HG03175 (cell line): ENCODE measurements around the gene PKD2L1.
A peak's percentile ranks its signal among the peaks of the same experiment; 100 is the strongest.

Source experiments
- ATAC-seq: cut with Tn5 transposase; IDR thresholded peaks from one replicate; pipeline ENCODE4 v1.9.1; 2021; ENCODE audit warnings: mild to moderate bottlenecking, moderate library complexity; ENCODE audit not compliant: unreplicated experiment

Gene PKD2L1

DNA sequence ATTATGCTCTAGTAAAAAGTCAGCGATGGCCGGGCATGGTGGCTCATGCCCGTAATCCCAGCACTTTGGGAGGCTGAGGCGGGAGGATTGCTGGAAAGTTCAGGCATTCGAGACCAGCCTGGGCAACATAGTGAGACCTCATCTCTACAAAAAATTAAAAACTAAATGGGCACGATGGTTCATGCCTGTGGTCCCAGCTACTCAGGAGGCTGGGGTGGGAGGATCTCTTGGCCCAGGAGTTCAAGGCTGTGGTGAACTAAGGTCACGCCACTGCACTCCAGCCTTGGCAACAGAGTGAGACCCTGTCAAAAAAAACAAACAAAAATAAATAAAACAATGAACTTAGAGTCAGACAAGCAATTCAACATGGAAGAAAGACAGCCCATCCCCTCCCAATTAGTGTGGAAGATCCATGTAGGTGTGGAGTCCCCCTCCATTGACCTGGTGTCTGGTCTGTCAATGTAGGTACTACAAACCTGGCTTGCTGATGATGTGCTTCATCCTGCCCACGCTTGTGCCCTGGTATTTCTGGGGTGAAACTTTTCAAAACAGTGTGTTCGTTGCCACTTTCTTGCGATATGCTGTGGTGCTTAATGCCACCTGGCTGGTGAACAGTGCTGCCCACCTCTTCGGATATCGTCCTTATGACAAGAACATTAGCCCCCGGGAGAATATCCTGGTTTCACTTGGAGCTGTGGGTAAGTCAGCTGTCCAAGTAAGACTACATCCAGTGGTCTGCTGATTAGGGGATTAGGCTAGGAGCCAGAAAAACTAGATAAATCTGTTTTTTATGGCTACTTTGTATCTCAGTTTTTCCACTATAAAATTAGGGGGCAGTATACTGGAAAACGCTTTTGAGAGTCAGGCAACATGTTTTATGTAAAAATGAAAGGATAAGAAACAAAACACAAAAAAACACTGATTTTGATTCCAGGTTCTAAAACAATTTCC lies 26.3 kb upstream of the PKD2L1 start:
- ATAC-seq, result no peak

GRCh38 chr10:100355086-100355485 lies 25.1 kb upstream of the PKD2L1 start:
- no peak for ATAC-seq

GRCh38 chr10:100353770-100354485 lies 23.9 kb upstream of the PKD2L1 start:
- no peak for ATAC-seq

- no peak for ATAC-seq
Measured at GRCh38 chr10:100350914-100351485, 21.0 kb upstream of the PKD2L1 start.

DNA sequence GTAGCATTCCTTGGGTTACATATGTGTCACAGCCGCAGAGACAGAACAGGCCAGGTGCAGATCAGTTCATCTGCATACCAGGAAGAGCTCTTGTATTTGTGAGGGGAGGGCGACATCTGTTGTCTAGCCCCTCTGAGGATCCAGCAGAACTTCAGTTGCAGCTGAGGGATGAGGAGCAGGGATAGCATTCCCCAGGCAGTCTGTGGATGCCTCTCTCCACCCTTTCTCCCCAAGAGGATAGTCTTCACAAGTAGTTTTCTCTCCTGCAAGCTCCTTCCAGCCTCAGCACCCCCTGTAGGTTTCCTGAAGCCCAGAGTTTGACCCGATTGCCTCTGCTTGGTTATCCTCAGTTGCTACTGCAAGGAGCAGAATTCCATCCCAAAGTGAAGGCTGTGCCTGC lies 19.6 kb upstream of the PKD2L1 start:
- ATAC-seq, result no peak

DNA sequence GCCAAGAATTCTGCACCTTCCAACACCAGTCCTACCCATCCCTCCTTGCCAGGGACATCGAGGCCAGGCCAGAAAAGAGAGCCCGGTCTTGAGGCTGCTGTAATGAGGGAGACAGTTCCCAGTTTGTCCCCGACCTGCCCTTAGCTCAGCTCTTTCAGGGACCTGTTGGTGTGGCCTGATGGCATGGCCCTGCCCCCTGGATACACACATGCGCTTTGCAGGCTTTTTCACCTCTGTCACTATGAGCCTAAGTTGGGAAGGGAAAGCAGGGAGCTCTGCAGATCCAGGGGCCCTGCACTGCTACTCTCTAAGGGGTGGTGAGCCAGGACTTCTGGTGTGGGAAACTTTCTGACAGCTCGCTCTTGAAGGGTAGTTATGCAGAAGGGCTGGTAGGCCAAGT lies 19.1 kb upstream of the PKD2L1 start:
- ATAC-seq, result no peak

DNA sequence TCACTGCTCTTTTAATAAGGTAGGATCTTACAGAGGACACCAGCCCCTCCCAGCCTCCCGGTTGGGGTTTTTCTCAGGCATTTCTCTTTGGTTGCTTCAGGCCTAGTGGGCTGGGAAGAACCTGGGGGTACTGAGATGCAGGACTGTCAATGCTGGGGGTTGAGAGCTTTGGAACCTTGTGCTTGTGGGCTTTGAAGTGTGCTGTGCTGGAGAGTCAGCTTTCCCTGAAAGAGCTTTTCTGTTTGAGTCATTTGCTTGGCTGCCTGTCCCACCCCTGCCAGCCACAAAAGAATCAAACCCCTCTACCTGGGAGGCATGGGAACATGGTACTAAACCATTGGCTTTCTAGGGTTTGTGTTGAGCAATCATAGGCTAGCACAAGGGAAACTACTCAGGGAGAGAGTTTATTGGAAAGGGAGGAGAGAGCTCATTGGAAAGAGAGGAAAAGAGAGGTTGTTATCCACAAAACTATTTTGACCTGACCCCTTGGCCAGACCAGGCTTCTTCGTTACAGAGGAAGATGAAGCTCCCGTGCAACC lies 18.4 kb upstream of the PKD2L1 start:
- ATAC-seq, result no peak

DNA sequence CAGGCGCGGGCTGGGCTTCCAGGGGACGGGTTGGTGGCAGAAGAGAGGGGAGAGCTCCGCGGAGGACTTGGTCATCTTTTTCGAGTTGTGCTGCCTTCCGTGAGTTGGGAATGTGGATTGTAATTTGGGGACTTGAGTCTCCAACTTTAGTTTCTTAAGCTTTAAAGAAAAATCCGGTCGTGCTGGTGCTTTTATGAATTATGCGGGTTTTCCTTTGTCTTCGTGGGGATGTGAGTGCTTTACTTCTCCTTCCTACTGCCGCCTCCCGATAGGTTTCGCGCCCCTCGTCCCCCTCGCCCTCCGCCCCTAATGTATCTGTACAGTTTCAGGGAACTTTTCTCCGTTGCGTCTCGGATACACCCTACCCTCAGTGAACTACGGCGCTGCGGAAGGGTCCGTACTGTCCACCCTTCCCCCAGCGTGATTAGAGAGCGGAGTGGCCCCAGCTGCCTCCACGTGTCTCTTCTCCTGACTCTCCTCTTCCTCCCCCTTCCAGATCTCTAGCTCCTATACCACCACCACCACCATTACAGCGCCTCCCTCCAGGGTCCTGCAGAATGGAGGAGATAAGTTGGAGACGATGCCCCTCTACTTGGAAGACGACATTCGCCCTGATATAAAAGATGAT lies 17.7 kb upstream of the PKD2L1 start:
- ATAC-seq, result no peak

- peak; percentile 92 for ATAC-seq
Measured at GRCh38 chr10:100346765-100347567, 16.9 kb upstream of the PKD2L1 start, which contains the start of gene SCD. TSS of gene SCD (plus strand) at chr10:100347233. CDS start at chr10:100347505, 272 bp downstream.

DNA sequence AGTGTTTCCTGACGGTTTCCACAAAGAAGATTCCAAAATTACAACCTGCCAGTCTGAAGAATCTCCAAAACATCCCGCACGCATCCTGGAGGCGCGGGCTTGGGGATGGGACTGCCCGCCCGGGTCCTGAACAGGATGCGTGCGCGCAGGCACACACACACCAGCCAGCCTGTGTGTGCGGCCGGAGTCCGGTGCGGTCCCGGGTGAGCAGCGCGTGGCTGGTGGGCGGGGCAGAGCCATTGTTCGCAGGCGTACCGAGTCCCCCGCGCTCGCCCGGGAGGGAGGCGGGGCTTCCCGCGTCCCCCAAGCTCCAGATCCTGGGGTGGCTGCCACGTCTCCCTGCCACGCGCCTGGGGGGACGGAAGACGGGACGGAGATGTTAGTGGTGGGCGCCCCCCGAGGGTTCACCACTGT lies 16.3 kb upstream of the PKD2L1 start:
- peak; percentile 46 for ATAC-seq

DNA sequence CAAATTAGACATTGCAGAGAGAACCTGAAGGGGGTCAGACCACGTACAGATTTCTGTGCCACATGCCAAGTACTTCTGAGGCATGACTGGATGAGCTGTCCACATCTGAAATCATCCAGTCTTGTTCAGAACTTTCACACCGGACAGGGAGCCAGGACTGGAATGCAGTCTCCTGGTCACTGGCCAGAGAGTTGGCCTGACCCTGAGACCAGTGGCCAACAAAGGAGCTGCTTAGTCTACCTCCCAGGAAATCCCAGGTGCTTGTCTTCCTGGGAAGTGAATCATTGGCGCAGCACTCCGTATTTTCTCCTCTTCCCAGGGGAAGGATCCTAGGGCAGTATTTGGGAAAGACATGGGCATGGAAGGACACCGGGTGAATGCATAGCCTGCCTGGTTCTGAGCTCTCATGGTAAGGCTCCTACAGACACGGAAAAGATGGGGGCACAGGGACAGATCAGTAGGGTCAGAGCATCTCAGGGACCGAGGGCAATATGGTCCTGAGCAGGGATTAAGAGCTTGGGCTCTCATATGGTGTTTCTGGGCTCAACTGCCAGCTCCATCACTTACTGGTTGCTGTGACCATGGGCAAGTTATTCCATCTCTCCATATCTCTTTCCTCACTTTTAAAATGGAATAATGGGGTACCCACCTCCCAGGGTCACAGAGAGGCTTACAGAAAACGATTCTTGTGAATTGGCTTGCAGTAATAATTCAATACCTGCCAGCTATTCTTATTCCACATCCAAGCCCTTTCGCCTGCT lies 15.7 kb upstream of the PKD2L1 start:
- no peak for ATAC-seq

DNA sequence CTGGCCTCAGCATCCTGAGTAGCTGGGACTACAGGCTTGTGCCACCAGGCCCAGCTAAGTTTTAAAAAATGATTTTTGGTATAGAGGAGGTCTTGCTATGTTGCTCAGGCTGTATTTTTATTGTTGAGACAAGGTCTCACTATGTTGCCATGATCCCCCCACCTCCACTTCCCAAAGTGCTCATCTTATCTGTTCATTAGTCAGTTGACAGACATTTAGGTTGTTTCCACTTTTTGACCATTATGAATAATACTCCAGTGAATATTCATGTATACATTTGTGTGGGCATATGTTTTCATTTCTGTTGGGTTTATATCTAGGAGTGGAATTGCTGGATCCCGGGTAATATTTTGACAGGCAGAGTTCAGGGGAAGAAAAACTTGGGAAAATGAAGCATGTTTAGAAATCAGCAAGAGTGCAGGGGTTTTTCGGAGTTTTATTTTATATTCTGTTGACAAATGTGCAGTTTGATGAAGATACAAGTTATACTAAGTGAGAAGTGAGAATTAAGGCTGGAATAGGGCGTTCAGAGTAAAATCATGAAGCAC lies 14.3 kb upstream of the PKD2L1 start:
- ATAC-seq, result no peak

GRCh38 chr10:100342627-100342972 lies 12.6 kb upstream of the PKD2L1 start:
- ATAC-seq, result no peak

GRCh38 chr10:100341953-100342626 lies 12.1 kb upstream of the PKD2L1 start:
- no peak for ATAC-seq

- ATAC-seq, result no peak
Measured at GRCh38 chr10:100340948-100341847, 11.2 kb upstream of the PKD2L1 start.

- peak; percentile 49 for ATAC-seq
Measured at GRCh38 chr10:100339236-100339635, 9.2 kb upstream of the PKD2L1 start.

- ATAC-seq, result peak; percentile 62
Measured at GRCh38 chr10:100338434-100339036, 8.5 kb upstream of the PKD2L1 start.
